Transverse colon (tissue), 4 donors: ENCODE results near the gene ZIK1. TPM values are rescaled to one million over a fixed set of nuclear protein-coding genes. Genes with fewer than 3 reads are reported as not detected.

Experiments used
- DNase-seq: peaks from one replicate; pipeline ENCODE4 v3.0.0-alpha.2; 2019
- H3K27ac ChIP-seq, 4 donors: fragments of 200-600 bp; sonication (generic); 2 replicates each; pipeline ENCODE4 v1.5.1; 2016 to 2018; ENCODE audit warnings: inconsistent platforms in 4 of 4
- H3K27me3 ChIP-seq: fragments of 200-600 bp; sonication (generic); 2 replicates; pipeline ENCODE4 v1.5.1; 2017; ENCODE audit warnings: inconsistent platforms
- H3K36me3 ChIP-seq, 4 donors: fragments of 200-600 bp; sonication (generic); 2 replicates each; pipeline ENCODE4 v1.5.1; 2017 to 2019; ENCODE audit warnings: inconsistent platforms in 4 of 4
- H3K4me1 ChIP-seq, 4 donors: fragments of 200-600 bp; sonication (generic); 2 replicates each; pipeline ENCODE4 v1.5.1; 2017 to 2020; ENCODE audit warnings: inconsistent platforms in 4 of 4
- H3K4me3 ChIP-seq, 4 donors: fragments of 200-600 bp; sonication (generic); 1 replicate in 1 of 4; 2 replicates in 3 of 4; pipeline versions ENCODE4 v1.5.1 to v1.6.1; 2017 to 2019; ENCODE audit warnings: inconsistent platforms in 4 of 4
- H3K9me3 ChIP-seq, 2 donors: fragments of 200-600 bp; sonication (generic); 2 replicates each; pipeline ENCODE4 v1.5.1; 2017 to 2019; ENCODE audit warnings: inconsistent platforms in 2 of 2
- CTCF ChIP-seq, 5 experiments: fragments of 200-600 bp in 3 of 5; fragments of 450-650 bp in 2 of 5; sonication (generic) in 3 of 5; IDR thresholded peaks; 1 replicate in 2 of 5; 2 replicates in 3 of 5; pipeline ENCODE4 v1.5.1; 2016 to 2017; ENCODE audit warnings: antibody characterized with exemption in 5 of 5, inconsistent platforms in 3 of 5, mild to moderate bottlenecking in 2 of 5, moderate library complexity in 1 of 5
- EP300 ChIP-seq: sonication (generic); formaldehyde crosslinking; IDR thresholded peaks from one replicate; pipeline ENCODE4 v1.6.1; 2017; ENCODE audit warnings: antibody characterized with exemption, low read depth
- POLR2A ChIP-seq: fragments of 450-650 bp; IDR thresholded peaks from one replicate; pipeline ENCODE4 v1.6.1; 2016; ENCODE audit warnings: antibody characterized with exemption, mild to moderate bottlenecking, moderate library complexity
- POLR2AphosphoS5 ChIP-seq, 3 donors: sonication (generic); formaldehyde crosslinking; IDR thresholded peaks; one replicate each; pipeline ENCODE4 v1.6.1; 2016; ENCODE audit warnings: antibody characterized with exemption in 3 of 3
- WGBS, 2 donors: methylation state at CpG; one replicate each; pipeline ENCODE4 v1.1.5; 2018; ENCODE audit warnings: low coverage in 1 of 2; 5-methylcytosine and 5-hydroxymethylcytosine counted together
- in situ Hi-C, 4 donors: fragments of 200-750 bp; cut with MboI; loops; one replicate each; pipeline versions ENCODE4 v1.15.0 to v1.15.1; 2017; ENCODE audit warnings: low sequenced_read_pairs in 3 of 4, low pct_ligation_motif_present in 1 of 4, low pct_unique_long_range_greater_than_20kb in 1 of 4
- intact Hi-C: fragments of 100-400 bp; cut with DNase I; formaldehyde crosslinking; loops from one replicate; pipeline ENCODE4 v1.15.1; 2023; ENCODE audit warnings: low total_unique reads
- total RNA-seq, 4 donors: library from RNA; depleted of rRNA; stranded (reverse); fragments of >200 nt; gene quantifications; one replicate each; pipeline ENCODE4 v1.1.0, GENCODE V29; 2016

ZIK1 gene
- total RNA-seq, 4 donors from 2014 or later: 0.40 to 3.3 (median 1.2) TPM

- DNase-seq: no peak
- no peak for TF ChIP-seq POLR2A
- no peak for TF ChIP-seq CTCF (IDR thresholded peaks at IDR 0.05)
- no peak for TF ChIP-seq POLR2AphosphoS5 (IDR thresholded peaks at IDR 0.05)
- no peak for TF ChIP-seq EP300
- Histone ChIP-seq H3K4me1 (peaks cover 0 to 17% (median 12%) of the 10 kb centered on the region in 4 donors), H3K27ac (peak overlapping the region in 3 of 4 donors; percentile 59 to 78 (median 66)), H3K27me3 (no peaks in the 10 kb centered on the region), H3K4me3 (peak overlapping the region in 3 of 4 donors; percentile 92 to 93 (median 93)), H3K36me3 (peaks cover 0 to 13% (median 6%) of the 10 kb centered on the region in 4 donors), H3K9me3 (peaks cover 22 to 42% of the 10 kb centered on the region in 2 donors)
- in situ Hi-C loops: no loop called here
- 48 to 63% methylated on average over 3 to 23 of the region's 23 CpGs for WGBS, 2 donors
- intact Hi-C loops: no loop called here
Measured at GRCh38 chr19:57560049-57560491, 23.9 kb upstream of the ZIK1 start.

GRCh38 chr19:57563547-57563946 lies 20.4 kb upstream of the ZIK1 start:
- no peak overlapping the region for H3K27ac ChIP-seq
- H3K36me3 ChIP-seq: no peaks in the 10 kb centered on the region
- H3K9me3 ChIP-seq: peaks cover 47 to 67% of the 10 kb centered on the region in 2 donors
- no peak for DNase-seq
- in situ Hi-C loops (no loop called here), intact Hi-C loops (no loop called here)
- WGBS, 2 donors: 57 to 63% methylated on average over 1 of the region's 1 CpG
- H3K27me3 ChIP-seq: no peaks in the 10 kb centered on the region
- H3K4me1 ChIP-seq: peaks cover 0 to 11% (median 10%) of the 10 kb centered on the region in 4 donors
- TF ChIP-seq POLR2AphosphoS5 (IDR thresholded peaks at IDR 0.05): no peak
- TF ChIP-seq POLR2A: no peak
- no peak for TF ChIP-seq EP300
- TF ChIP-seq CTCF (IDR thresholded peaks at IDR 0.05): no peak
- no peak overlapping the region for H3K4me3 ChIP-seq

- Histone ChIP-seq H3K27me3 (no peaks in the 10 kb centered on the region), H3K4me1 (no peaks in the 10 kb centered on the region), H3K4me3 (no peak overlapping the region), H3K9me3 (peaks cover 64 to 83% of the 10 kb centered on the region in 2 donors), H3K36me3 (peaks cover 0 to 2% (median 0%) of the 10 kb centered on the region in 4 donors), H3K27ac (no peak overlapping the region)
- DNase-seq: no peak
- WGBS, 2 donors: 62 to 66% methylated on average over 3 to 7 of the region's 7 CpGs
- in situ Hi-C loops: no loop called here
- TF ChIP-seq CTCF (IDR thresholded peaks at IDR 0.05) (no peak), EP300 (no peak), POLR2AphosphoS5 (IDR thresholded peaks at IDR 0.05) (no peak), POLR2A (no peak)
- intact Hi-C loops: no loop called here
Measured at GRCh38 chr19:57566396-57567265, 17.3 kb upstream of the ZIK1 start.

- peaks cover 69 to 99% of the 10 kb centered on the region in 2 donors for H3K9me3 ChIP-seq
- H3K4me3 ChIP-seq: no peak overlapping the region
- intact Hi-C loops (no loop called here), in situ Hi-C loops (no loop called here)
- H3K27me3 ChIP-seq: no peaks in the 10 kb centered on the region
- DNase-seq: no peak
- TF ChIP-seq EP300 (no peak), CTCF (IDR thresholded peaks at IDR 0.05) (no peak), POLR2A (no peak), POLR2AphosphoS5 (IDR thresholded peaks at IDR 0.05) (no peak)
- H3K4me1 ChIP-seq: no peaks in the 10 kb centered on the region
- H3K27ac ChIP-seq: no peak overlapping the region
- H3K36me3 ChIP-seq: peaks cover 0 to 43% (median 24%) of the 10 kb centered on the region in 4 donors
Measured at GRCh38 chr19:57570707-57571106, 13.2 kb upstream of the ZIK1 start.
